ENCODE results near the gene FBXW11.

DNA sequence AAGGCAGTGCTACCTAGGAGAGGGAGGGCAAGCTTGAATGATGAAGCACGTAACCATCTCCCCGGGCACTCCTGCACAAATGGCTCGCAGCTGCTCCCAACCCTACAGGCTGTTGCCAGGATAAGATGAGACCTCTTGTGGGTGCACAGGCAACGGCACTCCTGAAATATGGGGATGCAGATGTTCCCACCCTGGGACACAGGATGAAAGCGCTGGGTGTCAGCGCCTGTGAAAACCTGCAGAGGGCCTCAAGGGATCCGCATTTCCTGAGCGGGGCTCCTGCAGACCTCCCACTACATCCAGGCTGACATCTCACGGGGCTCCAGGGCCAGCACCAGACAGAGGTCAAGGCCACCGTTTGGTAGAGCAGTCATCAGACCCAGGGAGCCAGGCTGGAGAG, 160.1 kb downstream of the FBXW11 start:
- TF ChIP-seq, protein P1, sequence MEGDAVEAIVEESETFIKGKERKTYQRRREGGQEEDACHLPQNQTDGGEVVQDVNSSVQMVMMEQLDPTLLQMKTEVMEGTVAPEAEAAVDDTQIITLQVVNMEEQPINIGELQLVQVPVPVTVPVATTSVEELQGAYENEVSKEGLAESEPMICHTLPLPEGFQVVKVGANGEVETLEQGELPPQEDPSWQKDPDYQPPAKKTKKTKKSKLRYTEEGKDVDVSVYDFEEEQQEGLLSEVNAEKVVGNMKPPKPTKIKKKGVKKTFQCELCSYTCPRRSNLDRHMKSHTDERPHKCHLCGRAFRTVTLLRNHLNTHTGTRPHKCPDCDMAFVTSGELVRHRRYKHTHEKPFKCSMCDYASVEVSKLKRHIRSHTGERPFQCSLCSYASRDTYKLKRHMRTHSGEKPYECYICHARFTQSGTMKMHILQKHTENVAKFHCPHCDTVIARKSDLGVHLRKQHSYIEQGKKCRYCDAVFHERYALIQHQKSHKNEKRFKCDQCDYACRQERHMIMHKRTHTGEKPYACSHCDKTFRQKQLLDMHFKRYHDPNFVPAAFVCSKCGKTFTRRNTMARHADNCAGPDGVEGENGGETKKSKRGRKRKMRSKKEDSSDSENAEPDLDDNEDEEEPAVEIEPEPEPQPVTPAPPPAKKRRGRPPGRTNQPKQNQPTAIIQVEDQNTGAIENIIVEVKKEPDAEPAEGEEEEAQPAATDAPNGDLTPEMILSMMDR (conservative IDR thresholded peaks at IDR 0.05), result no peak
- TF ChIP-seq EZH2 (IDR thresholded peaks at IDR 0.05; ENCODE audit: low read depth), result no peak
